ENCODE data around the gene CEP112.
"Not testable (repeated sequence)": the region's sequence is repeated elsewhere in the genome, so short reads cannot be mapped to it uniquely, and the experiment has no call there.

The CEP112 gene

DNA sequence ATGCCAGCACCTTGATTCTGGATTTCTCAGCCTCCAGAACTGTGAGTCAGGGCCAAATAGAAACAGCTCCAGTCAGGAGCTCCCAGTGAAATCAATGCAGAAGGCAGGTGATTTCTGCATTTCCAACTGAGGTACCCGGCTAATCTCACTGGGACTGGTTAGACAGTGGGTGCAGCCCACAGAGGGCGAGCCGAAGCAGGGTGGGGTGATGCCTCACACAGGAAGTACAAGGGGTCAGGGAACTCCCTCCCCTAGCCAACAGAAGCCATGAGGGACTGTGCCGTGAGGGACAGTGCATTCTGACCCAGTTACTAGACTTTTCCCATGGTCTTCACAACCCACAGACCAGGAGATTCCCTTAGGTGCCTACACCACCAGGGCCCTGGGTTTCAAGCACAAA lies 36.9 kb downstream of the CEP112 start:
- not testable (repeated sequence) for DNase-seq (ENCODE audit: low read depth in 2 of 2)

DNA sequence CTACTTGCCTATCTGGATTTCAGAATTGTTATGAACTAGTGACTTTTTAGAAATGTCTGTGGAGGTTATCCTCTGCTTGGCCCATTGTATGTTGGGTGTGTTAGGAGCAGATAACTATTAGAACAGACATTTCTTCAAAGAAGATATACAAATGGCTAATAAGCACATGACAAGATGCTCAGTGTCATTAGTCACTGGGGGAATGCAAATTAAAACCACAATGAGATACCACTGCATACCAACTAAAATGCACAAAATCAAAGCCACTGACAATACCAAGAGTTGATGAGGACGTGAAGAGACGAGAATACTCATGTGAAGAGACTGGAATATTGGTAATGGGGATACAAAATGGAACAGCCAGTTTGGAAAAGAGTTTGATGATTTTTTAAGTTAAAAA lies 39.2 kb downstream of the CEP112 start:
- DNase-seq (ENCODE audit: low read depth in 2 of 2), result no peak

DNA sequence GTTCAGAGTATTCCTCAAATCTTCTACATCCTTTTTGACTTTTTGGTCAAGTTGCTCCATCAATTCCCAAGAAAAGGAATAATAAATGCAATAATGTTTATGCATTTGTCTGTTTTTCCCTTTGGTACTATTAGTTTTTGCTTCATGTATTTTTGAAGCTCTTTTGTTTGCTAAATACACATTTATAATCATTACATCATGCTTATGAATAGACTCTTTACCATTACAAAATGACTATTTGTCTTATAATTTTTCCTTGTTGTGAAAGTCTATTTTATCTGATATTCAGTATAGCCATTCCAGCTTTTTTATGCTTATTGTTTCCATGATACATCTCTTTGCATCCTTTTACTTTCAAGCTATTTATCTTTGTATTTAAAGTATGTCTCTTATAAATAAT lies 41.2 kb downstream of the CEP112 start:
- DNase-seq (ENCODE audit: low read depth in 2 of 2), result no peak

DNA sequence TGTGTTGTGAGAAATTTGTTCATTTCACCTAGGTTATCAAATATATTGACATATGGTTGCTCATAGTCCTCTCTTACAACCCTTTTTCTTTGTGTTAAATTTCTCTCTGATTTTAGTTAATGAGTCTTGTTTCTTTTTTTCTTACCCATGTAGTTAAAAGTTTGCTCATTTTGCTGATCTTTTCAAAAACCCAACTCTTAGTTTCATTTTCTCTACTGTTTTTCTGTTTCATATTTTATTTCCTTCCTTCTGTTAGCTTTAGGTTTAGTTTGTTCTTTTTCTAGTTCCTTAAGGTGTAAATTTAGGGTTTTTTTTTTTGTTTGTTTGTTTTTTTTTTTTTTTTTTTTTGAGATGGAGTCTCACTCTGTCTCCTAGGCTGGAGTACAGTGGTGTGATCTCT lies 42.4 kb downstream of the CEP112 start:
- DNase-seq (ENCODE audit: low read depth in 2 of 2), result no peak

DNA sequence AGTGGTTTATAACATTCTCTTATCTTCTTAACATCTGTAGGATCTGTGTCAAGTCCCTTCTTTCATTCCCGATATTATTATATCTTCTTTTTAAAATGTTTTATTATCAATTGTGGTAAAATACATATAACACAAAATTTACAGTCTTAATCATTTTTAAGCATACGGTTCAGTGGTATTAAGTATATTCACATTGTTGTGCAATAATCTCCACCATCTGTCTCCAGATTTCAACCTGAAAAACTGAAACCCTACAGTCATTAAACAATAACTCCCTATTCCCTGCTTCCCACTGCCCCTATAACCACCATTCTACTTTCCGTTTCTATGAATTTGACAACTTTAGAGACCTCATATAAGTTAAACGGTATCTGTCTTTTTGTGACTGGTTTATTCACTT lies 45.5 kb downstream of the CEP112 start:
- no peak for DNase-seq (ENCODE audit: low read depth in 2 of 2)

DNA sequence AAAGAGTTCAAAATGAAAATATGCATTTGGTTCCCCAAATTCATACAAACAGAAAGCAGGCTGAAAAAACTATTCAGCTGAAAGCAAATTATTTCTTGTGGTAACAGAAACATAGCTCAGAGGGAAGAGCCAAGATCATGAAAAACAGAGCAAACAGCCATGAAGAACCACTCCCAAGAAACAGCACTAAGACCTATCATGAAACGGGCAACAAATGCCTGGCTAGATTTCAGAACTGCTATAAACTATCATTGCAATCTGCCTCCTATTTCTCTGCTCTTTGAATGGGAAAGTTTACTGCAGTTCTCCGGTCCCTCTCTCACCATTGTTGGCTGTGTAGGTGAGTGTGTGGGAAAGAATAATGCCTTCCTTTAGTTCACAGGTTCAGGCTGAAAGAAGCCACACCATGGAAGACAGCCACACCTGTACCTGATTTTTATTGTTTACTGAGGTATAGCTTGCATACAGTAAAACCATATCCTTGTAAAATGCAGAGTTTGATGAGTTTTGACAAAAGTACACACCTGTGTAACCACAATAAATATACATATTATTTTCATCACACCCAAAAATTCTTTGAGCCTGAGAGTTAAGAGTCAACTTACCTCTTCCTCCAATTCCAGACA lies 48.2 kb downstream of the CEP112 start:
- DNase-seq (ENCODE audit: low read depth in 2 of 2), result no peak

DNA sequence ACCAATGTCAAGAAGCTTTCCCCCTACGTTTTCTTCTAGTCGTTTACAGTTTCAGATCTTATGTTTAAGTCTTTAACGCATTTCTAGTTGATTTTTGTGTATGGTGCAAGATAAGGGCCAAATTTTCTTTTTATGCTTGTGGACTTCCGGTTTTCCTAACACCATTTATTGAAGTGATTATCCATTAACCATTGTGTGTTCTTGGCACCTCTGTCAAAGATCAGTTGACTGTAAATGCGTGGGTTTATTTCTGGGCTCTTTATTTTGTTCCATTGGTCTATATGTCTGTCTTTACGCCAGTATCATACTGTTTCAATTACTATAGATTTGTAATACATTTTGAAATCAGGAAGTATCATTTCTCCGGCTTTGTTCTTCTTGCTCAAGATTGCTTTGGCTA lies 49.5 kb downstream of the CEP112 start:
- DNase-seq (ENCODE audit: low read depth in 2 of 2), result no peak

DNA sequence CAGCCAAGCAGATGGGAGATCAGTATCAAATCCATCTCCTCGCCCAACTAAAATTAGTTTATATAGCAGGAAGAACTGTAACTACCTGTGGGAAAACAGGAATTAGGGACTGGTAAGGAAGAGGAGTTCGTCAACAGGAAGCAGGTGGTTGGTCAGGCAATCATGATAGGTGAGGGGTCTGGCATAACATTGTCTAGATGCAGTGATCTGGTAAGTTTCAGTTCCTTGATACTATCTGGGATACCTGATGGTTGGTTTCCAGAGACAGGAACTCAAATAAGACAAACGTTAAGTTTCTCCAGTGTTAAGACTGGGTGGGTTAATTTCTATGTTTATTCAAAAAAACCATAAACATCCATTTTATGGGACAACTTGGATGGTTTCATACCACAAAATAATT lies 53.8 kb downstream of the CEP112 start:
- DNase-seq (ENCODE audit: low read depth in 2 of 2), result no peak

DNA sequence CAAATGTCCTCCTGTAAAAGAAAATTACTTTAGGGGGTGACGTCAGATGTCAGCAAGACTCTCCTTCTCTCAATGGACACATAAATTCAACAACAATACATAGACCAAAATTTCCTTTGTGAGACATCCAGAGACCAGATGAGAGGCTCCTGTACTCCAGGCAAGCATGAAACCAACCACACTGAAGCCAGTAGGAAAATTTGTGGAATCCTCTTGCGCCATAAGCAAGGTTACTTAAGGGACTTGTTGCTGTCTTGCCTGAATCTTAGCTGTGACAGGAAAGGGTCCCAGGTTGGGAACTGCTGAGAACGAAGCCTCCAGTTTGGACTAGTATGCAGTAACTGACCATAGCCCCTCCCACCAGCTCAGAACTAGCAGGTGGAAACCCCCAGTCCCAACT lies 56.0 kb downstream of the CEP112 start:
- DNase-seq (ENCODE audit: low read depth in 2 of 2), result no peak

DNA sequence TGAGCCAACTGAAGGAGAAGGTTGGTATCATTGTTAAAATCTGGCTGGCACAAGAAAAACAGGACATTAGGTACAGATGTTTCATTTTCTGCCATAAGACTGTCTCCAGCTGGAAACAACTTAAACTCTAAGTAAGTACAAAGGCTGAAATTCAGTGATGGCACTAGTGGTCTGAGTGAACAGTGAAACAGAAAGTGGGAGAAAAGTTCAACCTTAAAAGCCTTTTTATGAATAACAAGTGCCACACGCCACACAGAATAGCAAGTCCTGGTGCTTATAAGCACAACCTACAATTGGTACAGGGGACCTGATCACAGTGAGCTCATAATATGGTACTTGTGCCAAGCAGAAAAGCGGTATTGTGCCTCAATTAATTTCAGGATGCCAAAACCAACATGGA lies 56.7 kb downstream of the CEP112 start:
- no peak for DNase-seq (ENCODE audit: low read depth in 2 of 2)

DNA sequence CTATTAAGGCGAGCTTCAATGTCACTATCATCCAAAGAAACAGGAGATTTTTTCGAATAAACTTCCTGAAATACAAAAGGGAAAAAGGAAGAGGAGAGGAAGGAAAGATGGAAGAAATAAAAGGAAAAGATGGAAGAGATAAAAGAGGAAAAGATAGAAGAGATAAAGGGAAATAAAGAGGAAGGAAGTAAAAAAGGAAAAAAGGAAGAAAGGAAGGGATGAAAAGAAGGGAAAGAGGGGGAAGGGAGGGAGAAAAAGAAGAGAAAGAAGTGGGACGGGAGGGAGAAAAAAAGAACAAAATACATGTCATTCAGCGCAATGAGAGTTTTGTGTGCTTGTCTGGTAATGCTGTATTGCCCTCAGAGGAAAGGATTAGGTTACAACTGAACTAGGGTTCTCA lies 62.2 kb downstream of the CEP112 start:
- no peak for DNase-seq (ENCODE audit: low read depth in 2 of 2)

DNA sequence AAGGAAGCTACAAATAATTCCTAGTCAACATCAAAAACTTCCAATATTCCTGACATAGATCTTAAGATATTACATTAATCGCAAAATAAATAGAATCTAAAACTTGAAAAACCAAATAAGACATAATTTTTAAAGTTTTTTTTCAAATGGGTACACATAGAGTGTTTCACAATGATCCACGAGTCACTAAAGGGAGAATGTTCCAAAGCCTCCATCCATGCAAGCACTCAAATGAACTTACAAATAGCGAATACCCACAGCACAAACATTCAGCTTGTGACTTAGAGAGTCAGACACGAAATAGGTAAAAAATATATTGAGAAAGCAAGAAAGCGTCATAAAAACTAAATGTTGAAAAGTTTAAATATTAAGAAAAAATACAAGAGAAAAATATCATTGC lies 65.7 kb downstream of the CEP112 start:
- no peak for DNase-seq (ENCODE audit: low read depth in 2 of 2)

DNA sequence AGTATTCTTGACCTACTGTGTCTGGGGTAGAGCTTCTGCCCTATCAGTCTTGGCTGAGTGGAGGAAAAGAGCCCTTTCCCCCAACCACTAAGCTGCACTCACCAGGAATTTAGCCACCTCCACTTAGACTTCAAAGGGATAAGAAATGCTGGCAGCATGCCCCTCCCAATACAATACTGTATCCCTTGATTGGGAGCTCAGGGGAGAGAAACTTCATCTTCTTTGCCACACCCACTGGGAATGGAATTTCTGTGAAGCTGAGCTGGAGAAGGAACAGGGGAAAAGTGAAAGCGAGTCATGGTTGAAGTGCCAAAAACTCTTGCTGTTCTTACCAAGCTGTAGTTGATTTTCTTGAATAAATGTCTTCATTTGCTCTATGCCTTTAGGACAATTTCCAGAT lies 68.8 kb downstream of the CEP112 start:
- DNase-seq (ENCODE audit: low read depth in 2 of 2), result no peak

DNA sequence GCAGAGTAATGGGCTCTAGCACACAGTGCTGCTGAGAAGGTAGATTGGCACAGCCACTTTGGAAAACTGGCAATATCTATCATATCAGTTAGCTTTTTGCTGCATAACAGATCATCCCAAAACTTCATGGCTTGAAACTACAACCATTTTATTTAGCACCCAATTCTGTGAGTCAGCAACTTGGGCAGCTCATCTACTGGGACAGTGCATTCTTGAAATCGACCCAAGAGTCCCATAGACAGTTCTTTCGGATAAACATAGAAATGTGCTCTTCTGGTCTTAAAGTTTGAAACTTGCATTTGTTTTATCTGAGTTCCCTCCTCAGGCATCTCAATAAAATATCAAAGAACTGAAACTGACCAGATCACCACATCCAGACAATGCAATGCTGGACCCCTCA lies 76.7 kb downstream of the CEP112 start:
- no peak for DNase-seq (ENCODE audit: low read depth in 2 of 2)

DNA sequence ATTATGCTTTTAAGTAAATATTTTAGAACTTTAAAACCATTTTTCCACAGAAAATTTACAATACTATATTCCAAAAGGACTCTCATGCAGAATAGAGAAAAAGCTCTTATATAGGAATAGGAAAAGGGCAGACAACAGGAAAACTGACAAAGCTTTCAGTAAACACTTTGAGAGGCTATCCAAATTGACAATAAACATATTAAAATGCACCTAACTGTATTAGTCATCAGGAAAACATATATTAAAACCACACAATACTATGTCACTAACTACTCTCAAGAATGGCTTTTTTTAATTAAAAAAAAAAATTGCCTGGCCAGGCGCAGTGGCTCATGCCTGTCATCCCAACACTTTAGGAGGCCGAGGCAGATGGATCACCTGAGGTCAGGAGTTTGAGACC lies 77.3 kb downstream of the CEP112 start:
- no peak for DNase-seq (ENCODE audit: low read depth in 2 of 2)

DNA sequence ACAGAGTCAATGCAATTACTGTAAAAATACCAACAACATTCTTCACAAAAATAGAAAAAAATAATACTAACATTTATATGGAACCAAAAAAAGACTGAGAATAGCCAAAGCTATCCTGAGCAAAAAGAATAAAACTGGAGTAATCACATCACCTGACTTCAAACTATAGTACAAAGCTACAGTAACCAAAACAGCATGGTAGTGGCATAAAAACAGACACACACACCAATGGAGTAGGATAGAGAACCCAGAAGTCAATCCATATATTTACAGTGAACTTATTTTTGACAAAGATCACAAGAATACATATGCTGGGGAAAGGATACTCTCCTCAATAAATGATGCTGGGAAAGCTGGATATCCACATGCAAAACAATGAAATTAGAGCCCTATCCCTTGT lies 84.2 kb downstream of the CEP112 start:
- no peak for DNase-seq (ENCODE audit: low read depth in 2 of 2)

DNA sequence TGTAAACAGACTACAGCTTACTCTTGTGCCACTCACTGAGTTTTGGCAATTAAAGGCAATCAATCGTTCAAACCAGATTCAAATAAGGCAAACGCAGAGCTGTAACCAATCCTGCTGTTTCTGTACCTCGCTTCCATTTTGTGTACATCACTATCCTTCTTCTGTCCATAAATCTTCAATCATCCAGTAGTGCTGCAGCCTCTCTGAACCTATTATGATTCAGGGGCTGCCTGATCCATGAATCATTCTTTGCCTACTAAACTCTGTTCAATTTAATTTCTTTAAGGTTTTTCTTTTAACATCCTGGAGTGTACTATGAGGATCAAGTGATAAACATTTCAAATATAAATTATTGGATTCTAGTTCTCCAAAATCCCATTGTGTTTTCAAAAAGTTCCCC lies 93.9 kb downstream of the CEP112 start:
- DNase-seq (ENCODE audit: low read depth in 2 of 2), result no peak

DNA sequence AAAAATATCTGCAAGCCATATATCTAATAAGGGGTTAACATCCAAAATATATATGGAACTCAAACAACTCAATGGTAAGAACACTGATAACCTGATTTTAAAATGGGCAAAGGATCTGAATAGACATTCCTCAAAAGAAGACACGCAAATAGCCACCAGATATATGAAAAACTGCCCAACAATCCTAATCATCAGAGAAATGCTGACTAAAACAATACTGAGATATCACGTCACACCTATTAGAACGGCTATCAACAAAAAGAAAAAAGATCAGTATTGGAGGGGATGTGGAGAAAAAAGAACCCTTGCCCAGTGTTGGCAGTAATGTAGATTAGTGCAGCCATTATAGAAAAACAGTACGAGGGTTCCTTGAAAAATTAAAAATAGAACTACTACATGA lies 97.2 kb downstream of the CEP112 start:
- no peak for DNase-seq (ENCODE audit: low read depth in 2 of 2)

DNA sequence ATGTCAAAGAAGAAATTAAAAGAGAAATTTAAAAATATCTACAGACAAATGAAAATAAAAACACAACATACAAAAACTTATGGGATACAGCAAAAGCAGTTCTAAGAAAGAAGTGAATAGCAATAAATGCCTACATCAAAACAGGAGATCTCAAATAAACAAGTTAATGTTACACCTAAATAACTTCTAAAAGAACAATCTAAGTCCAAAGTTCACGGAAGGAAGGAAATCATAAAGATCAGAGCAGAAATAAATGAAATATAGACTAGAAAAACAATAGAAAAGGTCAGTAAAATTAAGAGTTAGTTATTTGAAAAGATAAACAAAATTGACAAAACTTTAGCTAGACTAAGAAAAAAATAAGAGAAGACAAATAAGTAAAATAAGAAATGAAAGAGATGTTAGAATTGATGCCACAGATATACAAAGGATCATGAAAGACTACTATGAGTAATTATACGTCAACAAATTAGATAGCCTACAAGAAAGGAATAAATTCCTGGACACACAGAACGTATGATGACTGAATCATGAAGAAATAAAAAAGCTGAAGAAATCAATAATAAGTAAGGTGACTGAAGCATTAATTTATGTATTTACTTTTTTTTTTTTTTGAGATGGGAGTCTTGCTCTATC lies 100.4 kb downstream of the CEP112 start:
- DNase-seq (ENCODE audit: low read depth in 2 of 2), result no peak

DNA sequence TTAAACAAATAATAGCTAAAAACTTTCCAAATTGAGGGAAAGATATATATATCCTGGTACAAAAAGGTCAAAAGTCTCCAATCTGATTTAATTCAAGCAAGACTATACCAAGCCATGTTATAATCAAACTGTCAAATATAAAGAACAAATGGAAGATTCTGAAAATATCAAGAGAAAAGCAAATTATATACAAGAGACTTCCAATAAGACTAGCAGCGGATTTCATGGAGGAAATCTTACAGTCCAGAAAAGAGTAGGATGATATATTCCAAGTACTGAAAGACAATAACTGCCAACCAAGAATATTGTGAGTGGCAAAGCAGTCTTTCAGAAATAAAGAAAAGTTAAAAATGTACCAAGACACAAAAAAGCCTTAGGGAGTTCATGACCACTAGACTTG lies 102.2 kb downstream of the CEP112 start:
- DNase-seq (ENCODE audit: low read depth in 2 of 2), result no peak

DNA sequence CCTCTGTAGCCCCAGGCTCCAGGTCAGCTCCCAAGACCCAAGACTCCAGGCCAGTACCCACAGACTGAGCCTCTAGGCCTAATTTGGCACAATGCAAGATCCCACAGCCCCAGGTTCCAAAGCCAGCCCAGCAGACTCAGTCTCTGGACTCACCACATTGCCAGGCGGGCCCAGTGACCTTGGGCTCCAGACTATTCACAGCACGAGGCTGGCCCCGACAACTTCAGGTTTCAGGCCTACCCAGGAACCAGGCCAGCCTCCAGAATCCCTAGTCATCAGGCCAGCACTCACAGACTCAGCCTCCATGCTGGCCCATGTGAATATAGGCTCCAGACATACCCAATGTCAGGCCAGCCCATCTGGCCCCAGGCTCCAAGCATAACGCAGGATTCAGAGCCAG lies 103.8 kb downstream of the CEP112 start:
- DNase-seq (ENCODE audit: low read depth in 2 of 2), result no peak

DNA sequence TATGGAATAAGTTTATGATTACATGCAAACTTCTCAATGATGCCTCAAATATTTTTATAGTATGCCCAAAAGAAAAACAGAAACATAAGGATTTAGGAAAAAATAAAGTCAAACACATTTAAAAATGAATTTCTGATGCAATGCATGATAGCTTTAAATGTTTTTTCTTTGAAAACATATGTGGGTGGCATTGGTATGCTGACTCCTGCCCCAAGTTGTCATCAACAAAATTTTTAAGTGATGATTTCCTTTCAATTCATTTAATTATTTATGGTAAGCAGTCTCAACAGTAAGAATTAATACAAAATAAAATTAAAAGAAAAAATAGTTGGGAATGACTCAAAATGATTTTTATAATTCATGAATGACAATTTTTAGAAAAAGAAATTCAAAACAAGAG lies 104.9 kb downstream of the CEP112 start:
- no peak for DNase-seq (ENCODE audit: low read depth in 2 of 2)

DNA sequence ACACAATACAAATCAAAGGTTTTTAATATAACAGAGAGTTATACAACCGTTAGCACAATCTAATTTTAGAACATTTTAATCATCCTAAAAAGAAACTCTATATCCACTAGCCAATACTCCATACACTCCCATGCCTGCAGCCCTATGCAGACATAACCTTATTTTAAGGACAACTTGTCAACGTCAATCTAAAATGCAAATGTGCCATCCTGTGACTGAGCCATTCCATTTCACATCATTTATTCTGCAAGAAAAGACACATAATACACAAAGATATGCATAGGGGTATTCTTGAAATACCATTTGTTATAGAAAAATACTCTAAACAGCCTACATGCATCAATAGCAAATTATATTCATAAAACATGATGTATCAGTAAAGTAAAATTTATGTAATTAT lies 106.7 kb downstream of the CEP112 start:
- DNase-seq (ENCODE audit: low read depth in 2 of 2), result no peak

DNA sequence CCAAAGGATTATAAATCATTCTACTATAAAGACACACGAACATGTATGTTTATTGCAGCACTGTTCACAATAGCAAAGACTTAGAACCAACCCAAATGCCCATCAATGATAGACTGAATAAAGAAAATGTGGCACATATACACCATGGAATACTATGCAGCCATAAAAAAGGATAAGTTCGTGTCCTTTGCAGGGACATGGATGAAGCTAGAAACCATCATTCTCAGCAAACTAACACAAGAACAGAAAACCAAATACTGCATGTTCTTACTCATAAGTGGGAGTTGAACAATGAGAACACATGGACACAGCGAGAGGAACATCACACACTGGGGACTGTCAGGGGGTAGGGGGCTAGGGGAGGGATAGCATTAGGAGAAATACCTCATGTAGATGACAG lies 111.3 kb downstream of the CEP112 start:
- DNase-seq (ENCODE audit: low read depth in 2 of 2), result not testable (repeated sequence)

All from activated CD4-positive, alpha-beta T cell treated with anti-CD3 and anti-CD28 coated beads for 24 hours (primary cell).